ENCODE data around the gene NAT16. TPM values are rescaled to one million over a fixed set of nuclear protein-coding genes. Genes with fewer than 3 reads are reported as not detected.
"Not testable (repeated sequence)": the region's sequence is repeated elsewhere in the genome, so short reads cannot be mapped to it uniquely, and the experiment has no call there.

The NAT16 gene
- total RNA-seq, 4 donors from 2014 or later: not detected

- 80% methylated on average over 2 of the region's 2 CpGs for WGBS, 2 donors
- intact Hi-C loops (cut with DNase I; ENCODE audit: low total_unique reads): no loop called here
- TF ChIP-seq CTCF (IDR thresholded peaks at IDR 0.05) (no peak), POLR2A (IDR thresholded peaks at IDR 0.05) (no peak)
- no peak for DNase-seq (ENCODE audit: low spot score in 2 of 2)
- H3K4me3 ChIP-seq (ENCODE audit: low read depth, poor library complexity, severe bottlenecking): no peak overlapping the region
Measured at GRCh38 chr7:101200504-101200861, 20.4 kb upstream of the NAT16 start.

DNA sequence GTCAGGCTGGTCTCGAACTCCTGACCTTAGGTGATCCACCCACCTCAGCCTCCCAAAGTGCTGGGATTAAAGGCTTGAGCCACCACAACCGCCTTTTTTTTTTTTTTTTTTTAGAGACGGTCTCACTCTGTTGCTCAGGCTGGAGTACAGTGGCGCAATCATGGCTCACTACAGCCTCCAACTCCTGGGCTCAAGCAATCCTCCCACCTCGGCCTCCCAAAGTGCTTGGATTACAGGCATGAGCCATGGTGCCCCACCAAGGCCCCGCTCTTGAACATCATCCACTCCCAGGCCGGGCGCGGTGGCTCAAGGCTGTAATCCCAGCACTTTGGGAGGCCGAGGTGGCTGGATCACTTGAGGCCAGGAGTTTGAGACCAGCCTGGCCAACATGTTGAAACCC lies 19.4 kb upstream of the NAT16 start:
- not testable (repeated sequence) for H3K4me3 ChIP-seq (ENCODE audit: low read depth, poor library complexity, severe bottlenecking)

GRCh38 chr7:101198476-101198875 lies 18.4 kb upstream of the NAT16 start:
- H3K4me3 ChIP-seq (ENCODE audit: low read depth, poor library complexity, severe bottlenecking): no peak overlapping the region
- TF ChIP-seq CTCF (IDR thresholded peaks at IDR 0.05) (no peak), POLR2A (IDR thresholded peaks at IDR 0.05) (no peak)
- intact Hi-C loops (cut with DNase I; ENCODE audit: low total_unique reads): no loop called here
- WGBS, 2 donors: 68 to 72% methylated on average over 14 of the region's 14 CpGs
- DNase-seq (ENCODE audit: low spot score in 2 of 2): no peak

More for the DNA sequence above, 19.4 kb upstream of the NAT16 start:
- DNase-seq (ENCODE audit: low spot score in 2 of 2); intact Hi-C loops (cut with DNase I; ENCODE audit: low total_unique reads): not testable (repeated sequence)
- 92 to 94% methylated on average over 10 of the region's 10 CpGs for WGBS, 2 donors

DNA sequence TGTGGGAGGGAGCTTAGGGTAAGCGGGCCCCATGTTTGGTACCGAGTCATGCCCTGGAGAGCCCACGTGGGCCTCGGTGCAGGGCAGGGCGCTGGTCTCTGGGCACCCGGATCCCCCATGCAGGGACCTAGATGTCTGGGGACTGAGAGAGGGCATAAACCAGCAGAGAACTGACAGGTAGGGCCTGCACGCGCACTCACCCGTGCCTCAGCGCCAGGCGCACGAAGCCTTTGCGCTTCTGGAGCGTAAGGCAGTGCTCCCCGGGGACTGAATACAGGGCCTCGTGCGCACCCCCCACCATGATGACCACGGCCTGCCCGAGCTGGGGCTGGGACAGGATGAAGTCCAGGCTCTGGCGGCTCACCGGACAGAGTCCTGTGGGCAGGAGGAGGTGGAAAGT lies 17.9 kb upstream of the NAT16 start:
- 83 to 84% methylated on average over 20 to 21 of the region's 21 CpGs for WGBS, 2 donors
- no peak for DNase-seq (ENCODE audit: low spot score in 2 of 2)
- TF ChIP-seq POLR2A (IDR thresholded peaks at IDR 0.05) (no peak), CTCF (IDR thresholded peaks at IDR 0.05) (no peak)
- intact Hi-C loops (cut with DNase I; ENCODE audit: low total_unique reads): no loop called here
- no peak overlapping the region for H3K4me3 ChIP-seq (ENCODE audit: low read depth, poor library complexity, severe bottlenecking)

DNA sequence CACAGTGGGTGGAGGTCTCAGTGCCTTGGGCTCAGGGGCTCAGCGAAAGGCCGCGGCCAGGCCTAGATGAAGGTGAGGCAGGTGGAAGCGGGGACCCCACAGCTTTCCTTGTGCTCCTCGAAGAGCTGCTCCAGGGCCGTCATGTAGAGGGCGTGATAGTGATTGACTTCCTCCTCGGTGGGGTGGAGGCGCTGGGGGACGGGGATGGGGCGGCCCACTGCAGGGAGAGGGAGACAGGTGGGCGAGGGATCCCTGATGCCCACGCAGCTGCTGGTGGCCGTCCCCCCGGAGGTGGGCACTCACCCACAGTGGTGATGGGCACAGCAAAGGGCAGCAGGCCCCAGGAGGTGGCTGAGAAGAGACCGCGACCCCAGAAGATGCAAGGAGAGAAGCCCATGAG lies 15.8 kb upstream of the NAT16 start:
- intact Hi-C loops (cut with DNase I; ENCODE audit: low total_unique reads): no loop called here
- no peak for DNase-seq (ENCODE audit: low spot score in 2 of 2)
- no peak overlapping the region for H3K4me3 ChIP-seq (ENCODE audit: low read depth, poor library complexity, severe bottlenecking)
- 88% methylated on average over 17 of the region's 17 CpGs for WGBS, 2 donors
- TF ChIP-seq CTCF (IDR thresholded peaks at IDR 0.05) (no peak), POLR2A (IDR thresholded peaks at IDR 0.05) (no peak)

DNA sequence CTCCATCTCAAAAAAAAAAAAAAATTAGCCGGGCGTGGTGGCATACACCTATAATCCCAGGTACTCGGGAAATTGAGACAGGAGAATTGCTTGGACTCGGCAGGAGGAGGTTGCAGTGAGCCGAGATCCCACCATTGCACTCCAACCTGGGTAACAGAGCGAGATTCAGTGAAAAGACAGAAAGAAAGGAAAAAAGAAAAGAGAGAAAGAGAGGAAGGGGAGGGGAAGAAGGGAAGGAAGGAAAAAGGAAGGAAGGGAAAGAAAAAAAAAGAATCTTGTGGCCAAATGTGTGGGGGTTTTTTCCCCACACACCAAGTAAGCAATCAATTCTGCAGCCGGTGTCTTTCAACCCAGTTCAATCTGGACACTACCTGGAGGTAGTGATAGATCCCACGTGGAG lies 9.0 kb upstream of the NAT16 start:
- TF ChIP-seq POLR2A (IDR thresholded peaks at IDR 0.05): no peak
- no peak for TF ChIP-seq CTCF (IDR thresholded peaks at IDR 0.05)
- no peak overlapping the region for H3K4me3 ChIP-seq (ENCODE audit: low read depth, poor library complexity, severe bottlenecking)
- DNase-seq (ENCODE audit: low spot score in 2 of 2): no peak
- intact Hi-C loops (cut with DNase I; ENCODE audit: low total_unique reads): loop anchor here (5.0 kb wide), 1 partner anchor 738 kb away; no protein-coding TSS in a partner anchor
- WGBS, 2 donors: 79% methylated on average over 8 of the region's 8 CpGs
